ENCODE measurements around the gene KRT27.
"Not testable (repeated sequence)": the region's sequence is repeated elsewhere in the genome, so short reads cannot be mapped to it uniquely, and the experiment has no call there.

The KRT27 gene, protein sequence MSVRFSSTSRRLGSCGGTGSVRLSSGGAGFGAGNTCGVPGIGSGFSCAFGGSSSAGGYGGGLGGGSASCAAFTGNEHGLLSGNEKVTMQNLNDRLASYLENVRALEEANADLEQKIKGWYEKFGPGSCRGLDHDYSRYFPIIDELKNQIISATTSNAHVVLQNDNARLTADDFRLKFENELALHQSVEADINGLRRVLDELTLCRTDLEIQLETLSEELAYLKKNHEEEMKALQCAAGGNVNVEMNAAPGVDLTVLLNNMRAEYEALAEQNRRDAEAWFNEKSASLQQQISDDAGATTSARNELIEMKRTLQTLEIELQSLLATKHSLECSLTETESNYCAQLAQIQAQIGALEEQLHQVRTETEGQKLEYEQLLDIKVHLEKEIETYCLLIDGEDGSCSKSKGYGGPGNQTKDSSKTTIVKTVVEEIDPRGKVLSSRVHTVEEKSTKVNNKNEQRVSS

DNA sequence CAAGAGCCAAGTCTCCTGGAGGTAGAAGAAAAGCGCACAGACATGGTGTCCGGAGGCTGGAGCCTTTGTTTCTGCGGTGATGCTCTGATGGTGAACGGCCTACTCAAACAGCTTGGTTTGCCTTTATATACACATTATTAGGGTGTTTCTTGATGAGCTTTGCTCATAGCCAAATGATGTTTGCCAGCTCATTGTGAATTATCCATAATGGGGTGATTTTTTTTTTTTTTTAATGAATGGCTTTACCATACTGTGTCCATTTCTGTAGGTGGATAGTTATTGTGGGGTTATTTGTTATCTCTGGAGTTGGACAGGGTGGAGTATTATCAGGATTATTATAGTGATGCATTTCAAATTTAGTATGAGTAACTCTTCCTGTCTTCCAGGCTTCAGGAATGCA lies at the start of gene KRT27:
TSS of gene KRT27 (minus strand) at position 101 of the 400 bp plus-strand sequence. CDS start at position 44, 57 bp downstream.
- DNase-seq, result no peak

DNA sequence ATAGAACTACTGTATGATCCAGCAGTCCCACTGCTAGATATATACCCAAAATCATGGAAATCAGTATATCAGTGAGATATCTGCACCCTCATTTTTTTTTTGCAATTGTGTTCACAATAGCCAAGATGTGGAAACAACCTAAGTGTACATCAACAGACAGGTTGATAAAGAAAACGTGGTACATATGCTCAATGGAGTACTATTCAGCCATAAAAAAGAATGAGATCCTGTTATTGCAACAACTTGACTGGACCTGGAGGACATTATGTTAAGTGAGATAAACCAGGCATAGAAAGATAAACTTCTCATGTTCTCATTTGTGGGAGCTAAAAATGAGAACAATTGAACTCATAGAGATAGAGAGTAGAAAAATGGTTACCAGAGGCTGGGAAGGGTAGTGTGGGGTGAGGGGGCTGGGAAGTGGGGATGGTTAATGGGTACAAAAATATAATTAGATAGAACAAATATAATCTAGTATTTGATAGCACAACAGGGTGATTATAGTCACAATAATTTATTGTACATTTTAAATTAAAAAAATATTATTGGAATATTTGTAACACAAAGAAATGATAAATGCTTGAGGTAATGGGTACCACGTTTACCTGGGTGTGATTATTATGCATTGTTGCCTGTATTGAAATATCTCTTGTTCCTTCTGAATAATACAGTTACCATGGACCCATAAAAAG lies 47.9 kb upstream of the KRT27 start:
- no peak for DNase-seq

DNA sequence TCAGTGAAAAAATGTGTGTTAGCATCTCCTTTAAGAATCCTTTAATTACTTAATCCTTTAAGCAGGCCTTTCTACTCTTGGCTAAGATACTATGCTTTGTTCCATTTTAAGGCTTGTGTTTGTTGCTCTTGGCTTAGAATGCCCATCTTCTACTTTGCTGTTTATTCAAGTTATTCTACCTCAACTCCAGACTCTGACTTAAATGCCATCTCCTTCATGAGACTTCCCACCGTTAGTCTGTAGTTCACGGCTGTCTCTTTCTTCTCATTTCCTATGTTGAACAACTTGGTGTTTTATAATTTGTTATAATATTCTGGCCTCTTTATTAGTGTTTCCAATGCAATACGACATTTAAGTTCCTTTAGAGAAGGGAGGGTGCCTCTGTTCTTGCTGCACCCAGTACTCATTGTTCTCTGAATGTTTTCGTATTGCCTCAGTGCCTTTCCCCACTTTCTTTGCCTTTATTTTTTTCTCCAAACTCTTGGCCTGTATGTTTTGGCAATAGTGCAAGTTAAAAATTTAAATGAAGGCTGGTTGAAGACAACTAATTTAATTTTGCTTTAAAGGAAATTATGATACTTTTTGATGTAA lies 46.2 kb upstream of the KRT27 start:
- DNase-seq, result no peak

DNA sequence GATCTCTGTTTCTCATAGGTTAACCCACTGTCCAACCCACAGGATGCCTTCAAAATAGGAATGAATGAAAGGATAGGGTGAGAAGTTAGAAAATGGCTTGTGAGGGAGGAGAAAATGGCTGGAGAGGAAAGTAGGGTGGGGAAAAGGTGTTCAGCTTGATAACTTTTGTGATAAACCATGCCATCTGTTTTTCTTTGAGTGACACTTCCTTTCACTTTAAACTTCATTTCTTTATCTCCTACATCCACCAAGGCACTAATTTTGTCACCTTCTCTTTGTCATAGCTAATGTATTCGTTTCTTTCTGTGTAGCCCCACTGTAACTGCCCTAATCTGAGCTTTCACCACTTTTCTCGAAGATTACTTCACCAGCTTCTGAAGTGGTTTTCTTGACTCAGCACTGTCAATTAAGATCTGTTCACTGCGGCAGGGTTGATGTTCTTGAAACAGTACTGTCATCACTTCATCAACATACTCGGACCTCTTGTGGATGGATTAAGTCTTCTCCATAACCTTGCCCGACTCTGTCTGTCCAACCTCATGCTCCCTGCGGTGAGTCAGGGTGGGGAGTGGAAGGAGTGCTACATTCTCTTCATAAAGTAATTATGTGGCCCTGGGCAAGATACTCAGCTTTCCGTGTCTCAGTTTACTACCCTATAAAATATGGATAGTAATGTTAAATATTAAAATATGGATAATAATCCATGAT lies 45.5 kb upstream of the KRT27 start:
- peak; percentile 36 for DNase-seq

DNA sequence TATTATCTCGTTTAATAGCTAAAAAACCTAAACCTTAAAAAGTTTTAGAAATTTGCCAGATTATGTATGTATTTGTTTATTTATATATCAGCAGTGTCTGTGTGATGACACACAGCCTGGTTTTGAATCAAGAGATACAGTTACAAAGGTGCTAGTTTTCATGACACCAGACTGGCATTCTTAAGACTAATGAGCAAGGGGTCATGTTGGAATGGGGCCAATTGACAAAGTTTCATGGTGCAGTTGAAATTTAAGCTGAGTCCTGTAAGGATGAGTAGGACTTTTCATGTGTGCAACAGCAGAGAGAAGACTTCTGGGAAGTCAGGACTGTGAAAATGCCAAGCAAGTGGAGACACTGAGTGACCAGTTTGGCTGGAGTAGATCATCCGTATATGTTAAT lies 43.2 kb upstream of the KRT27 start:
- no peak for DNase-seq

DNA sequence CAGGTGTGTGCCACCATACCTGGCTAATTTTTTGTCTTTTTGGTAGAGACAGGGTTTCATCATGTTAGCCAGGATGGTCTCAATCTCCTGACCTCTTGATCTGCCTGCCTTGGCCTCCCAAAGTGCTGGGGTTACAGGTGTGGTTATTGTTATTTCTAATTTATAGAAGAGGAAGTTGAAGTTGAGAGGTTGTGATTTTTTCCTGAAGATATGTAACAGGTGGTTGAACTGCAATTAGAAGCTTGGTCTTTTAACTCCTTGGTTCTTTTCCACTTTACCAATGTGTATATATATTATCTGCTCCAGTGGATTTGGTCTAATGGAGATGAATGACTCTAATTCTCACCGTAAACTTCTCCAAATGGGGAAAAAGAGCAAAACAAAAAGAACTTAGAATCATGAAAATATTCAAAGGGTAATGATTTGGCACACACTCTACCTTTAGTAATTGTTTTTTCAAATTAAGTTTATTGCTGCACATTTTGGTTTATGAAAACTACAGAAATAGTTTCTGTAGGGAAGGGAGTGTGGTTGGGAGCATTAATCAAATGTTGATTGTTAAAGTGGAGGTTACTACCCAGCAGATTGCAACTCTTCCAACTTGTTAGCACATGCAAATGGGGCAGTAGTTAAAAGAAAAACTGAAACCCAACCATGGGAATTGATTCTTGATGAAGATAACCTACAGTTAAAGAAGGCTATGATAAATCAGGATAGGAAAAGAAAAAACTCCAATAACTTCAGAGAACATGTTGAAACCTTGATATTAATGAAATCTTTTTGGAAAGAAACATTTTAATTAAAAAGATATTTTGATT lies 41.9 kb upstream of the KRT27 start:
- no peak for DNase-seq

DNA sequence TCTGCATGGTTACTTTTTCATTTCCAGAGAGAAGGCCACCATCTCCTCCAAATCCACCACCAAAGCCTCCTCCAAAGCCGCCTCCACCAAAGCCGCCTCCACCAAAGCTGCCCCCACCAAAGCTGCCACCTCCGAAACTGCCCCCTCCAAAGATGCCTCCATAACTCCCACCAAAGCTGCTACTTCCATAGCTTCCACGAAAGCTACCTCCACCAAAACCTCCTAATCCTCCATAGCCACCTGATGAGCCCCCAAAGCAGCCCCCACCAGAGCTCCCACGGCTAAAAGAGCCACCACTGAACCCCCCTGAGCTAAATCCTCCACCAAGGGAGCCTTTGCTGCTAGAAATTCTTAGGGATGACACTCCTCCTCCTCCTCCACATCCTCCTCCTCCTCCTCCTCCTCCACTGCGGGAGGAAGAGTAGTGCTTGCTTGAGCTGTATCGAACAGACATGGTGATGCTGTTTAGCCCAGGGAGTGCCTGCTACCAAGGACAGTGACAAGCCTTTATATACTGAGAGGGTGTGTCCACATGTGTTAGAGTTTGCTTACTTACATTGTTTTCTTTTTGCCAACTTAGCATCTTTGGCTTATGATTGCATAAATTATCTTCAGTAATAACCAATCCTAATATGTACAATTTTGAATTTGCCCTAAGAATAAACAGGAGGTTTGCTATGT lies 39.9 kb upstream of the KRT27 start, which contains the start of gene KRT10:
TSS of gene KRT10 (minus strand) at position 483 of the 681 bp plus-strand sequence. CDS start at position 454, 29 bp downstream.
- no peak for DNase-seq

DNA sequence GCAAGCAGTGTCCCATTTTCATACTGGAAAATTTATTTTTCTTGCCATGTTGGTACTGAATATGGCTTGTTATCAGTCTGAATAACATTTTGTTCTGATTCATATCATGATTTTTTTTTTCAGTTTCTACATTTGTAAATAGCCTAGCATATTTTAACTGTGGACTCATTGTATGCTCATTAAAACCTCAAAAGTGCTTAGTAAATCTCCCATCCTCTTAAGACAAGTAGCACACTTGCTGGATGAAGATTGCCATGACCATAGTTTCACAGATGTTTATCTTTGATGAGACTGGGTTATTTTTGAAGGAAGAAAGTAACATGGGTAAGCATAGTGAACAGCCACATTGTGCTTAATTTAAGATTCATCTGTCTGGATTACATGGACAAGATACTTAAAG lies 39.2 kb upstream of the KRT27 start:
- DNase-seq, result no peak

DNA sequence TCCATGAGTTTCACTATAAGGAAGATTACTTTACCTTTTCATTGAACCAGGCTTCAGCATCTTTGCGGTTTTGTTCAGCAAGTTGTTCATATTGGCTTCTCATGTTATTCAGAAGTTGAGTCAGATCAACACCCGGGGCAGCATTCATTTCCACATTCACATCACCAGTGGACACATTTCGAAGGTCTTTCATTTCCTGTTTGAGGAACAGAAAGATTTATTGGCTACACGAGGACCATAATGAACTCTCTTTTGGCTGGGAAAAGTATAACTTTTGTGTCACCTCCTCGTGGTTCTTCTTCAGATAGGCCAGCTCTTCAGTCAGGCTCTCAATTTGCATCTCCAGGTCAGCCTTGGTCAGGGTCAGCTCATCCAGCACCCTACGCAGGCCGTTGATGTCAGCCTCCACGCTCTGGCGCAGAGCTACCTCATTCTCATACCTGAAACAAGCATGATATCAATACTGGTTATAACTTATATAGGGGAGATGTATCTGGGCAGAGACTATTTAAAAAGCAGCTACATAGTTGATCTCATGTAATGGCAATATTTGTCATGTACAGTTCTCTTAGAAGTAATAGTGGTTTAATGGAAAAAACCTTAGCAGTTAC lies 38.0 kb upstream of the KRT27 start:
- DNase-seq, result no peak

DNA sequence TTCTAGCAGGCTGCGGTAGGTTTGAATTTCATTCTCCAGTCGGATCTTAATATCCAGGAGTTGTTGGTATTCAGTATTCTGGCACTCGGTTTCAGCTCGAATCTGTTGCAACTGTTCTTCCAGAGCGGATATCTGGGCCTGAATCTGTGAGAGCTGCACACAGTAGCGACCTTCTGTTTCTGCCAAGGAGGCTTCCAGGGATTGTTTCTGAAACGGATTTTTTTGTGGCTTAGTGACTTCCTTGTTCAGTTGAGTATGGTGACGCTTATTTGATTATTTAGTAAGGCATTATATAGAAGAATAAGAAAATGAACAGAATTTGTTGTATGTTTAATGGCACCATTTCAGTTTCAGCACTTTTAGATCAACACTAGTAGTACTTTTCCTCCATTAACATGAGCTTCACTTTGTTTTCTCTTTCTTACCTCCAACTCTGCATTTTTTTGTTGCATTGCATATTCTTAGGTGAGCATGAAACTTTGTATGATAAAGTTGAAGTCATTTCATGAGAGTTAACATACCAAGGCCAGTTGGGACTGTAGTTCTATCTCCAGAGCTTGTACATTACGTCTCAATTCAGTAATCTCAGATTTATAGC lies 37.3 kb upstream of the KRT27 start:
- DNase-seq, result no peak

DNA sequence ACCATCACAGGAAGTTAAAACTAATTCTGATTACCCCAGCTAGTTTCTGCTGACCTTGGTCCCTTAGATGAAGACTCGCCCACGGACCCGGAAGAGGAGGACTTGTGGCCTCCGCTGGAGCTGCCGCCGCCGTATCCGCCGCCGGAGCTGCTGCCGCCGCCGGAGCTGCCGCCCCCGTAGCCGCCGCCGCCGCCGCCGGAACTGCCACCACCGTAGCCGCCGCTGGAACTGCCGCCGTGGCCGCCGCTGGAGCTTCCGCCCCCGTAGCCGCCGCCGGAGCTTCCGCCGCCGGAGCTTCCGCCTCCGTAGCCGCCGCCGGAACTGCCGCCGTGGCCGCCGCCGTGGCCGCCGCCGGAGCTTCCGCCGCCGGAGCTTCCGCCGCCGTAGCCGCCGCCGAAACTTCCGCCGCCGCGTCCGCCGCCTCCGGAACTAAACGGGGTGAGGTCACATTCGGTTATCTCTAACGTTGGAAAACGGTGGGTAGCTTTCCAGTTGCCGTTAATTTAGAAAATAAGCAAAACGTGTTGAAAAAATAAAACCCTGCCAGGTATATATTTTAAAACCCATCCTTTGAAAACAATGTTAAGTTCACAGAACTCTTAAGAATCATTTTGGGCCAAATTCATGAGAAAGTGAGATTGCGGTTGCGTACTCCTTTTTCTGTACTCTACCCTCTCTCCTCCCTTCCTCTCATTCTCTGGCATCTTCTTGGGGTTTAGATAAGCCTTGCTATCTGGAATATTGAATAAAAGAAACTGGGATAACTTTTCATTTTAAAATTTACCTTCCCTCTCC lies 36.6 kb upstream of the KRT27 start:
- DNase-seq, result peak; percentile 75

DNA sequence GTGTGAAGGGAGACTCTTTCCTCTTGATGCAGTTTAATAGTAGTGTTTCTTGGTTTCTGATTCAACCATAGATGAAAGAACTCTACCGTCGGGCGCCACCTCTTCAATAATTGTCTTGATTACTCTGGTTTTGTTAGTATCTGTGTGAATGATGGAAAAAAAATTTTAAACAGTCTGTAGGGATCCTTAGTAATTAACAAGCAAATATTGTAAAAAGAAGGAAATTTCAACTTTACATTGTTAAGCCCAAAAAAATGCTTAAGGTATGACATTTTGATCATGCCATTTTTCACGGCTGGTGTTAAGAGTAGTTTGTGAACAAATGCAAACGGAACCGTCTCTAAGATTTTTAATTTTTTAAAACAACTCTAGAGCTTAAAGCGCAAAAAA lies 36.0 kb upstream of the KRT27 start:
- no peak for DNase-seq

DNA sequence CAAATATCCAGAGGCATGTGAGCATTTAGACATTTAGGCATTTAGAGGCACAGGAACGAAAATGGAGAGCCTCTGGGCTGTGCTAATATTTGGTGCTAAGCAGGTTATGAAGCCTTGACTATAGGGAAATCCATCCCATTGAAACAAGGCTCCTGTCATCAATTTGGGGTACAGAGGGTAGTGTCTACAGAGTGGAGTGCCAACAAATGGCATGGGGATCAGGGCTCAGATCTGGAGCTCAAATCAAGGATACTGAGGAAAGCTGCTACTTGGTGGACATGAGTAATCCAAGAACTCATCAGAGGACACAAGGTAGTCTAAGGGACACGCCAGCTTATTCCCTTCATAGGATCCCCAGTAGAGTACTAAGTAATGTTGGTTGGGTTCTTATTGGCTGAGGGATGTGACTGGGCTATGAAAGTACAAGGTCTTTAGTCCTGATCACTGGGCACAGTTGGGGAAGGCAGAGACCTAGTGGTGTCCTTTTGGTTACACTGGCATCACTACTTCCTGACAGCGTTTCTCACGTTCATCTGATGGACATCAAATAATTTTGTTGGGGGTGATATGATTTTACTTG lies 34.8 kb upstream of the KRT27 start:
- no peak for DNase-seq

DNA sequence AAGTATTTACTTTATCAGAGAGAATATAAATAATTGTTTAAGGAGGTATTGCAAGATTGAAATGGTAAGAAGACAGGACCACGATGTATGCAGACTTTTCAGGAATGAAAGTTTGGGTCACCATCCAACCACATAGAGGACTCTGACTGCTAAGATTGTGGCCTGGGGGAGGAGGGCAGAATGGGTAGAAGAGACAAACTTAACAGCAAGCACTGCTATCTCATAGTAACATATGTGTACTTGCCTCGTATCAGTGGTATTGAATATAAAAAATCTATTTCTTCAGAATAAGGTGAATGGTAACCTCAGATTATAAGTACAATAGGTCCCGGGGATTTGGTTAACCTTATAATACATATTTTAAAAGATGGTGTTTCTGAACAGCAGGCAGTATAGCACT lies 34.2 kb upstream of the KRT27 start:
- DNase-seq, result no peak

DNA sequence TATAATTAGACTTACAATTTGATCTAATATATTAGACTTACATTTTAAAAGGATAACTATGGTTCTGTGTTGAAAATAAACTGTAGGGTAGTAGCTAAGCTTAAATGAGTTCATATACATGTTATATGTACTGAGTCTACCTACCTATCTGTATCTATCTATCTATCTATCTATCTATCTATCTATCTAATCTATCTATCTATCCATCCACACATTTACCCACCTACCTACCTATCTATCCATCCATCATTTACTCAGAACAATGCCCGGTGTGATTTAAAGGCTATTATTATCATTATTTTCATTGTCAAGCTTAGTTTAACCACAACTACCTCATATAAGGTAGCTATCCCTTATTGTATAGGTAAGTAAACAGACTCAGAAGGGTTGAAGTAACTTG lies 33.0 kb upstream of the KRT27 start:
- no peak for DNase-seq

DNA sequence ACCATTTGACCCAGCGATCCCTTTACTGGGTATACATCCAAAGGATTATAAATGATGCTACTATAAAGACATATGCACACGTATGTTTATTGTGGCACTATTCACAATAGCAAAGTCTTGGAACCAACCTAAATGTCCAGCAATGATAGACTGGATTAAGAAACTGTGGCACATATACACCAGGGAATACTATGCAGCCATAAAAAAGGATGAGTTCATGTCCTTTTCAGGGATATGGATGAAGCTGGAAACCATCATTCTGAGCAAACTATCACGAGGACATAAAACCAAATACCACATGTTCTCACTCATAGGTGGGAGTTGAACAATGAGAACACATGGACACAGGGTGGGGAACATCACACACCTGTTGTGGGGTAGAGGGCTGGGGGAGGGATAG lies 32.3 kb upstream of the KRT27 start:
- not testable (repeated sequence) for DNase-seq

DNA sequence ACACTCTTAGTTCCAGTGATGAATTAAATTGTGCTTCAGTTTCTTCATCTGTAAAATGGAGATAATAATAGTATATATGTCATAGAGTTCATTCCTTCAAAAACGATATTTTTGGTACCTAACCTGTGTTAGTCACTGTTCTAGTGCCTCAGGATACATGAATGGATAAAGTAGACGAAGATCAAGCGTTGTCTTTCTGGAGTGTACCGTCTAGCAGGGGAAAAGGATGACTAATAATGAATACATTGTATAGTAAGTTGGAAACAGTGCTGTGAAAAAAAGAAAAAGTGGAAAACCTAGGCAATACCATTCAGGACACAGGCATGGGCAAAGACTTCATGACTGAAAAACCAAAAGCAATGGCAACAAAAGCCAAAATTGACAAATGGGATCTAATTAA lies 31.5 kb upstream of the KRT27 start:
- DNase-seq, result peak; percentile 41

DNA sequence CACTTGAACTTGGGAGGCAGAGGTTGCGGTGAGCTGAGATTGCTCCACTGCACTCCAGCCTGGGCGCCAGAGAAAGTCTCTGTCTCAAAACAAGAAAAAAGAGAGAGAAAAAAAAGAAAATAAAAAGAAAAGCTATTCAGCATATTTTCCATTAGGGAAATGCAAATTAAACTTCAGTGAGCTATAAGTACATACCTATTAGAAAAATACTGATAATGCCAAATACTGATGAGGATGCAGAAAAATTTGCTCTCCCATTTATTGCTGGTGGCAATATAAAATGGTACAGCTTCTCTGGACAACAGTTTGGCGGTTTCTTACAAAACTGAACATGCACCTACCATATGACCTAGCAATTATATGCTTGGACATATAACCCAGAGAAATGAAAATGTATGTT lies 30.3 kb upstream of the KRT27 start:
- no peak for DNase-seq

DNA sequence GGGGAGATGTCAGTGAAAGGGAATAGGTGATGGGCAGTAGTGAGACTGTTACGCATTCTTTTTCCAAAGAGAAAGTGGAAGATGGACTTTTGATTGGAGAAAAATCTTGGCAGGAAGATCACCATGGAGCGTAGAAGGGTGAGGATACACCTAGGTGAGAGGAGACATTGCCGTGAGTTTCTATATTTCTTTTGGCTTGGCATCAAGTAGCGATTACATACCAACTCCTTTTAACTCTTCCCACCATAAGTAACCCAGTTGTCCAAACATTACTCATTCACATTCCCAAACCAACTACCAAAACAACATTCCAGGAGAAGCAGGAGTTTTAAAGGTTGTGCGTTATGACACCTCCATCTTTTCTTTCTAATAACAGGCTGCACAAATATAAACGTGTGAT lies 28.1 kb upstream of the KRT27 start:
- DNase-seq, result peak; percentile 75

Measured in NCI-H226 (cell line).